Measurements from ENCODE around the gene IKZF3.

The IKZF3 gene

DNA sequence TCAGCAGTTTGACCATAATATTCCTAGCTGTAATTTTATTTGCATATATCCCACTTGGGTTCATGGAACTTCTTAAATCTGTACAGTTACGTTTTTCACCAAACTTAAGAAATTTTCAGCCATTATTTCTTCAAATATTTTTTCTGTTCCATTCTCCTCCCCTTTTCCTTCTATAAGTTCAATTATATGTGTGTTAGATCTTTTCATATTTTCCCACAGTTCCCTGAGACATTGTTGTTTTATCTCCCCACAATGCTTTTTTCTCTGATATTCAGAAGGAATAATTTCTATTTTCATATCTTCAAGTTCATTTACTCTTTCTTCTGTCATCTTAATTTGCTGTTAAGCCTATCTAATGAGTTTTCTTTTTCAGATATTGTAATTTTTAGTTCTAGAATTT, 26.1 kb downstream of the IKZF3 start:
- Histone ChIP-seq H3K9me3 (ENCODE audit: severe bottlenecking) (peaks cover 16% of the 10 kb centered on the region), H3K27ac (no peak overlapping the region), H3K27me3 (ENCODE audit: insufficient read depth, low read depth, severe bottlenecking) (no peaks in the 10 kb centered on the region), H3K36me3 (no peaks in the 10 kb centered on the region), H3K4me3 (ENCODE audit: low read depth, low read length) (no peak overlapping the region)
- TF ChIP-seq, protein P1, sequence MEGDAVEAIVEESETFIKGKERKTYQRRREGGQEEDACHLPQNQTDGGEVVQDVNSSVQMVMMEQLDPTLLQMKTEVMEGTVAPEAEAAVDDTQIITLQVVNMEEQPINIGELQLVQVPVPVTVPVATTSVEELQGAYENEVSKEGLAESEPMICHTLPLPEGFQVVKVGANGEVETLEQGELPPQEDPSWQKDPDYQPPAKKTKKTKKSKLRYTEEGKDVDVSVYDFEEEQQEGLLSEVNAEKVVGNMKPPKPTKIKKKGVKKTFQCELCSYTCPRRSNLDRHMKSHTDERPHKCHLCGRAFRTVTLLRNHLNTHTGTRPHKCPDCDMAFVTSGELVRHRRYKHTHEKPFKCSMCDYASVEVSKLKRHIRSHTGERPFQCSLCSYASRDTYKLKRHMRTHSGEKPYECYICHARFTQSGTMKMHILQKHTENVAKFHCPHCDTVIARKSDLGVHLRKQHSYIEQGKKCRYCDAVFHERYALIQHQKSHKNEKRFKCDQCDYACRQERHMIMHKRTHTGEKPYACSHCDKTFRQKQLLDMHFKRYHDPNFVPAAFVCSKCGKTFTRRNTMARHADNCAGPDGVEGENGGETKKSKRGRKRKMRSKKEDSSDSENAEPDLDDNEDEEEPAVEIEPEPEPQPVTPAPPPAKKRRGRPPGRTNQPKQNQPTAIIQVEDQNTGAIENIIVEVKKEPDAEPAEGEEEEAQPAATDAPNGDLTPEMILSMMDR (IDR thresholded peaks at IDR 0.05; ENCODE audit: low read depth, low read length) = no peak
- no peak for DNase-seq

DNA sequence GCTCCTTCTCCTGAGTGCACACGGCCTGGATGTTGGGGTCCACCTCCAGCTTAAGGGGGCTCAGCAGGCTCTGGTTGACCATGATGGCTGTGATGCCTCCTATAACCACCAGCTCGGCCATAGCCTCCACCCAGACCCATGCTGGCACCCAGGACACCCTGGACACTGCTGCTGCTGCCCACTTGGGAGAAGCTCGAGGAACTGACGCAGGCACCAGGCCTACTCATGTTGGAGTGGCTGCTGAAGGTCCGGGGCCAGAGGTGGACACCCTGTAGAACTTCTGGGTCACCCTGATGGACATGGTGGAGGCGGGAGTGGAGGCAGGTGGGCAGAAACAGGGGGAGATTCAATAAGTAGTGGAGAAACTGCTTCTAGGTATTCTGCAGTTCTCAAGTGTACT, 28.0 kb downstream of the IKZF3 start:
- H3K36me3 ChIP-seq = no peaks in the 10 kb centered on the region
- peaks cover 16% of the 10 kb centered on the region for H3K9me3 ChIP-seq (ENCODE audit: severe bottlenecking)
- DNase-seq = no peak
- H3K27ac ChIP-seq = no peak overlapping the region
- no peaks in the 10 kb centered on the region for H3K27me3 ChIP-seq (ENCODE audit: insufficient read depth, low read depth, severe bottlenecking)
- no peak overlapping the region for H3K4me3 ChIP-seq (ENCODE audit: low read depth, low read length)
- TF ChIP-seq, protein P1 (IDR thresholded peaks at IDR 0.05; ENCODE audit: low read depth, low read length) = no peak

DNA sequence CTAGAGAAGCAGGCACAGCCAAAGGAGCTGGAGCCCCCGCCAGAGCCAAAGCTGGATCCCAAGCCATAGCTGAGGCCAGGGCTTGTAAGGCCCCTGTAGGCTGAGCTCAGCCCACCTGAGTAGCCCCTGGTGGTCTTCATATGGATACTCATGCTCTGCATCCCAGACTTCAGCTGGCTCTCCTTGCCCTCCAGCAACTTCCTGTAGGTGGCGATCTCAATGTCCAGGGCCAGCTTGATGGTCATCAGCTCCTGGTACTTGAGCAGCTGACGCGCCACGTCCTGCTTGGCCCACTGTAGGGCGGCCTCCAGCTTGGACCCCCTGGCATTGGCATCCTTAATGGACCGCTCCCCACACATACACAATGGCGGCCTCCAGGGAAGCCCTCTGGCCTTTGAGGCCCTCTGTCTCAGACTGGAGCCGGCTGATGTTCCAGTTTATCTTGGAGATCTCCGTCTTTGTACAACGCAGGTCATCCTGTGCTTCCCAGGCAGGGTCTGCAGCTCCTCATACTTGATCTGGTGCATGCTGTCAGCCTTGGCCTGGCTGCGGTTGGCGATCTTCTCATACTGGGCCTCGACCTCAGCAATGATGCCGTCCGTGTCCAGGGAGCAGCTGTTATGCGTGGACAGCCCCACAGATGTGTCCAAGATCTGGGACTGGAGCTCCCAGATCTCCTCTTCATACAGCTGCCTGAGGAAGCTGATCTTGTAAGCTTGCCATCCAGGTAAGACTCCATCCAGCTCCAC, 28.9 kb downstream of the IKZF3 start:
- Histone ChIP-seq H3K27ac (no peak overlapping the region), H3K36me3 (no peaks in the 10 kb centered on the region), H3K4me3 (ENCODE audit: low read depth, low read length) (no peak overlapping the region), H3K9me3 (ENCODE audit: severe bottlenecking) (peaks cover 16% of the 10 kb centered on the region), H3K27me3 (ENCODE audit: insufficient read depth, low read depth, severe bottlenecking) (no peaks in the 10 kb centered on the region)
- DNase-seq = no peak
- TF ChIP-seq, protein P1 (IDR thresholded peaks at IDR 0.05; ENCODE audit: low read depth, low read length) = peak; percentile 52

DNA sequence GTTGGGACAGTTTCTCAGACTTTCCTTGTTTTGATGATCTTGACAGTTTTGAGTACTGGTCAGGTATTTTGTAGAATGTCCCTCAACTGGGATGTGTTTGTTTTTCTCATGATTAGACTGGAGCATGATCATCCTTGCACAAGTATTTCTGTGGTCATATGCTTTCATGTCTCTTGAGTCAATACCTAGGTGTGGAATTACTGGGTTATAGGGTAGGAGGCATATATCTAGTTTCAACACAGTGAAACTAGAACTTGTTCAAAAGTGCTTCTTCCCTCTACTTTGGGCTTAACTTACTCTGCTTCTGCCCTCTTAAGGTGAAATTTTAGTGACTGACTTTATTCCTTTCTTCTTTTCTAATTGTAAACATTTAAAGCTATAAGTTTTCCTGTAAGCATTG, 30.1 kb downstream of the IKZF3 start:
- no peak for DNase-seq
- Histone ChIP-seq H3K9me3 (ENCODE audit: severe bottlenecking) (peaks cover 16% of the 10 kb centered on the region), H3K4me3 (ENCODE audit: low read depth, low read length) (no peak overlapping the region), H3K27me3 (ENCODE audit: insufficient read depth, low read depth, severe bottlenecking) (no peaks in the 10 kb centered on the region), H3K27ac (no peak overlapping the region), H3K36me3 (no peaks in the 10 kb centered on the region)
- TF ChIP-seq, protein P1 (IDR thresholded peaks at IDR 0.05; ENCODE audit: low read depth, low read length) = no peak

DNA sequence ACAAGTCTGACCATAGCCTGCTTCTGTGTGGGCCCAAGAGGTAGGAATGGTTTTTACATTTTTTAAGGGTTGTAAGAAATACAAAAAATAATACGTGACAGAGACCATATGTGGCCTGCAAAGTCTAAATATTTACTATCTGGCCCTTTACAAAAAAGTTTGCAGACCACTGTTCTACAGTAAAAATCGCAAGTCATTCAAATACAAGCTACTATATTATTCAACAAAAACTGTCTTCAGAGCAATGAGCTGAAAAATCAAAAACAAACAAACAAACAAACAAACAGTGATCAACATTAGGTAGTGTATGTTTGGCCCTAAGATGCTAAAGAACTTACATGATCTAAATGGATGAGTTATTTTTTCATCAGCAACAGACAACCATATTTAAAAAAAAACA, 32.5 kb downstream of the IKZF3 start:
- Histone ChIP-seq H3K27me3 (ENCODE audit: insufficient read depth, low read depth, severe bottlenecking) (no peaks in the 10 kb centered on the region), H3K36me3 (no peaks in the 10 kb centered on the region), H3K4me3 (ENCODE audit: low read depth, low read length) (no peak overlapping the region), H3K9me3 (ENCODE audit: severe bottlenecking) (peaks cover 6% of the 10 kb centered on the region), H3K27ac (no peak overlapping the region)
- TF ChIP-seq, protein P1 (IDR thresholded peaks at IDR 0.05; ENCODE audit: low read depth, low read length) = no peak
- DNase-seq = no peak

DNA sequence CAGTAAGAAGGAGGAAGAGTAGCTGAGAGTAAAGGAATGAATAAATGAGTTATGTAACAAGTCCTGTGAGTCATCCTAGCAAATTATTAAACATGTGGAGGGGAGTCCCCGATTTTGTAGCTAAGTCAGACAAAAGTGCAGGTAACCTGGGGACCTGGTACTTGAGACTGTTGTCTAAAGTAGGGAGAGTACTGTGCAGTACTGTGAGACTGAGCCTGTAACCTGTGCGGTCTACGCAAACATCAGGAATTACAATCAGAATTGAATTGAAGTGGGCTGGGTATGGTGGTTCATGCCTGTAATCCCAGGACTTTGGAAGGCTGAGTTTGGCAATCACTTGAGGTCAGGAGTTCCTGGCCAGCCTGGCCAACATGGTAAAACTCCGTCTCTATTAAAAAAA, 35.7 kb downstream of the IKZF3 start:
- Histone ChIP-seq H3K4me3 (ENCODE audit: low read depth, low read length) (no peak overlapping the region), H3K9me3 (ENCODE audit: severe bottlenecking) (peaks cover 15% of the 10 kb centered on the region), H3K27ac (no peak overlapping the region), H3K36me3 (no peaks in the 10 kb centered on the region), H3K27me3 (ENCODE audit: insufficient read depth, low read depth, severe bottlenecking) (peaks cover 2% of the 10 kb centered on the region)
- TF ChIP-seq, protein P1 (IDR thresholded peaks at IDR 0.05; ENCODE audit: low read depth, low read length) = no peak
- DNase-seq = no peak
